GM23338 (cell line): ENCODE data around the gene WDR77. TPM values are rescaled to one million over a fixed set of nuclear protein-coding genes. Genes with fewer than 3 reads are reported as not detected.

Experiments
- ATAC-seq: fragments of 200-7000 bp; cut with Tn5 transposase; 3 replicates; pipeline ENCODE4 v1.9.1; 2020
- DNase-seq: peaks from one replicate; pipeline ENCODE4 v3.0.0-alpha.2; 2015; ENCODE audit warnings: low spot score
- H2AFZ ChIP-seq: fragments of 200-600 bp; sonication (generic); 2 replicates; pipeline ENCODE4 v1.8.0; 2016; ENCODE audit warnings: antibody characterized with exemption, mild to moderate bottlenecking, moderate library complexity
- H3F3A ChIP-seq: fragments of 200-600 bp; sonication (generic); replicated peaks from 2 replicates; pipeline ENCODE4 v1.8.0; 2017; ENCODE audit warnings: antibody characterized with exemption, mixed run types, low read depth
- H3K27ac ChIP-seq: fragments of 200-600 bp; sonication (generic); 2 replicates; pipeline ENCODE4 v1.6.1; 2016; ENCODE audit warnings: low read depth
- H3K27me3 ChIP-seq: fragments of 200-600 bp; sonication (generic); 2 replicates; pipeline ENCODE4 v1.8.0; 2016; ENCODE audit warnings: mild to moderate bottlenecking, mixed run types, moderate library complexity; ENCODE audit not compliant: insufficient read depth
- H3K36me3 ChIP-seq: fragments of 200-600 bp; sonication (generic); 2 replicates; pipeline ENCODE4 v1.8.0; 2016; ENCODE audit warnings: mild to moderate bottlenecking; ENCODE audit not compliant: insufficient read depth
- H3K4me1 ChIP-seq: fragments of 200-600 bp; sonication (generic); 2 replicates; pipeline ENCODE4 v1.8.0; 2016; ENCODE audit warnings: mild to moderate bottlenecking, moderate library complexity; ENCODE audit not compliant: insufficient read depth
- H3K4me2 ChIP-seq: fragments of 200-600 bp; sonication (generic); 2 replicates; pipeline ENCODE4 v1.7.1; 2017; ENCODE audit warnings: mixed run types
- H3K4me3 ChIP-seq: fragments of 200-600 bp; sonication (generic); 2 replicates; pipeline ENCODE4 v1.6.1; 2016; ENCODE audit warnings: mixed run types
- H3K79me2 ChIP-seq: fragments of 200-600 bp; sonication (generic); replicated peaks from 2 replicates; pipeline ENCODE4 v1.8.0; 2017; ENCODE audit warnings: mild to moderate bottlenecking; ENCODE audit not compliant: insufficient read depth
- H3K9me2 ChIP-seq: fragments of 200-600 bp; sonication (generic); 2 replicates; pipeline ENCODE4 v1.8.0; 2017; ENCODE audit not compliant: insufficient read depth
- H4K20me1 ChIP-seq: fragments of 200-600 bp; sonication (generic); replicated peaks from 2 replicates; pipeline ENCODE4 v1.8.0; 2017; ENCODE audit warnings: mild to moderate bottlenecking; ENCODE audit not compliant: insufficient read depth
- H3K27ac Mint-ChIP-seq: 2 replicates; pipeline ENCODE4 v1.8.0; 2020; ENCODE audit warnings: inconsistent platforms, mild to moderate bottlenecking, moderate library complexity, mixed read lengths
- H3K27me3 Mint-ChIP-seq: 3 replicates; pipeline ENCODE4 v1.8.0; 2022; ENCODE audit warnings: low read depth, mild to moderate bottlenecking, moderate library complexity, mixed read lengths, inconsistent platforms; ENCODE audit not compliant: insufficient read depth, poor library complexity
- H3K36me3 Mint-ChIP-seq: 3 replicates; pipeline ENCODE4 v1.8.0; 2021; ENCODE audit warnings: low read depth, mild to moderate bottlenecking, inconsistent platforms, moderate library complexity, mixed read lengths
- H3K4me1 Mint-ChIP-seq: 3 replicates; pipeline ENCODE4 v1.8.0; 2020; ENCODE audit warnings: mild to moderate bottlenecking, inconsistent platforms, mixed read lengths
- H3K4me3 Mint-ChIP-seq: 3 replicates; pipeline ENCODE4 v1.8.0; 2021; ENCODE audit warnings: moderate library complexity, mild to moderate bottlenecking, inconsistent platforms, mixed read lengths
- H3K9me3 Mint-ChIP-seq: 3 replicates; pipeline ENCODE4 v1.8.0; 2020; ENCODE audit warnings: moderate library complexity, mild to moderate bottlenecking, inconsistent platforms, mixed read lengths
- CREB1 ChIP-seq: fragments of 250-450 bp; sonication (Bioruptor Pico); IDR thresholded peaks from 2 replicates; pipeline ENCODE4 v1.5.0; 2020; ENCODE audit warnings: low read depth, mild to moderate bottlenecking, moderate library complexity
- EZH2 ChIP-seq: fragments of 200-600 bp; sonication (generic); IDR thresholded peaks from one replicate; pipeline ENCODE4 v1.8.0; 2017; ENCODE audit warnings: antibody characterized with exemption, mild to moderate bottlenecking, low read depth; ENCODE audit not compliant: unreplicated experiment
- JUNB ChIP-seq: IDR thresholded peaks from one replicate; pipeline ENCODE4 v1.6.1; 2016; ENCODE audit warnings: antibody characterized with exemption; ENCODE audit not compliant: unreplicated experiment
- NANOG ChIP-seq: IDR thresholded peaks from 2 replicates; pipeline ENCODE4 v1.6.1; 2016; ENCODE audit warnings: antibody characterized with exemption, borderline replicate concordance
- STAT1 ChIP-seq: IDR thresholded peaks from one replicate; pipeline ENCODE4 v1.6.1; 2016; ENCODE audit warnings: antibody characterized with exemption; ENCODE audit not compliant: unreplicated experiment
- ZNF114 ChIP-seq: fragments of 250-450 bp; sonication (Bioruptor Pico); IDR thresholded peaks from 2 replicates; pipeline ENCODE4 v1.5.0; 2020; ENCODE audit warnings: mild to moderate bottlenecking, moderate library complexity
- ZNF331 ChIP-seq: fragments of 250-450 bp; sonication (Bioruptor Pico); IDR thresholded peaks from 2 replicates; pipeline ENCODE4 v1.5.0; 2020; ENCODE audit warnings: low read depth, mild to moderate bottlenecking, moderate library complexity
- polyA plus RNA-seq: library from polyadenylated mRNA; unstranded; fragments of >200 nt; fragmentation: Nextera tagmentation; extraction: Ambion mirVana; gene quantifications from 2 replicates; pipeline ENCODE4 v1.2.1, GENCODE V29; 2016
- total RNA-seq: library from RNA; depleted of rRNA; stranded (reverse); fragments of >200 nt; shearing (Covaris generic); gene quantifications from 2 replicates; pipeline ENCODE4 v1.2.3, GENCODE V29; 2014
- TF ChIP-seq, protein P1 (sequence below): IDR thresholded peaks from 2 replicates; pipeline ENCODE4 v1.6.1; 2016; ENCODE audit warnings: antibody characterized with exemption
- TF ChIP-seq, protein P2 (sequence below), 2 experiments: fragments of 200-600 bp in 1 of 2; sonication (generic) in 1 of 2; conservative IDR thresholded peaks; 2 replicates each; pipeline versions ENCODE4 v1.5.1 to v1.6.1; 2016 to 2017; ENCODE audit warnings: antibody characterized with exemption in 2 of 2, low read depth in 2 of 2, mild to moderate bottlenecking in 2 of 2, moderate library complexity in 1 of 2
- TF ChIP-seq, protein P3 (sequence below): IDR thresholded peaks from one replicate; pipeline ENCODE4 v1.6.1; 2018; ENCODE audit warnings: antibody characterized with exemption; ENCODE audit not compliant: unreplicated experiment

The WDR77 gene
- total and polyA plus RNA-seq, 2 experiments from 2014 or later: 85.9 to 111 TPM

DNA sequence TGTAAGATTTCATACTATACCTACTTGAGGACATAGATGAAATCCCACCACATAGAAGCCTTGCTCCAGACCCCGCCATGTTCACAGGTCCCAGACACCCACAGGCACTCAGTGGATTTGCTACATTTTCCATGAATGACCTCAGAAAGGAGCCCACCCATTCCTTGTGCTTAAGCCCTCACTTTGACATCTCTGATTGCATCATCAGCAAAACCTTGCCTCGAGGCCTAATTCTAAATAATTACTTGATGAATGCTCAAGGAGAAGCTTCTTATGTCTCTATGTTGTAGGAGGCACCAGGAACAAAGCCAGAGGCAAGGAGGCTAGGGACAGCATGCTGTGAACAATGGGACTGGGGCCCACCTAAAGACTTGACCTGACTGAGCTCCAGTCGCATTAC, 33.6 kb downstream of the WDR77 start:
- TF ChIP-seq ZNF331 (CRISPR knock-in tag) (no peak), CREB1 (CRISPR knock-in tag) (no peak), EZH2 (no peak), NANOG (no peak), JUNB (no peak)
- TF ChIP-seq, protein P1, sequence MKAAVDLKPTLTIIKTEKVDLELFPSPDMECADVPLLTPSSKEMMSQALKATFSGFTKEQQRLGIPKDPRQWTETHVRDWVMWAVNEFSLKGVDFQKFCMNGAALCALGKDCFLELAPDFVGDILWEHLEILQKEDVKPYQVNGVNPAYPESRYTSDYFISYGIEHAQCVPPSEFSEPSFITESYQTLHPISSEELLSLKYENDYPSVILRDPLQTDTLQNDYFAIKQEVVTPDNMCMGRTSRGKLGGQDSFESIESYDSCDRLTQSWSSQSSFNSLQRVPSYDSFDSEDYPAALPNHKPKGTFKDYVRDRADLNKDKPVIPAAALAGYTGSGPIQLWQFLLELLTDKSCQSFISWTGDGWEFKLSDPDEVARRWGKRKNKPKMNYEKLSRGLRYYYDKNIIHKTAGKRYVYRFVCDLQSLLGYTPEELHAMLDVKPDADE: no peak
- Histone ChIP-seq H3K4me3 (no peak overlapping the region), H2AFZ (no peak overlapping the region), H3K4me1 (no peaks in the 10 kb centered on the region), H3F3A (no peaks in the 10 kb centered on the region), H3K27ac (no peak overlapping the region), H3K79me2 (no peaks in the 10 kb centered on the region), H3K9me2 (peaks cover 6% of the 10 kb centered on the region; the same call in 1 of the 2 replicates), H3K27me3 (no peaks in the 10 kb centered on the region), H4K20me1 (no peaks in the 10 kb centered on the region), H3K4me2 (no peak overlapping the region), H3K36me3 (no peaks in the 10 kb centered on the region)
- ATAC-seq: no peak
- H3K4me1 Mint-ChIP-seq: no peaks in the 10 kb centered on the region; the same call in 2 of the 3 replicates
- no peaks in the 10 kb centered on the region for H3K9me3 Mint-ChIP-seq
- no peaks in the 10 kb centered on the region for H3K36me3 Mint-ChIP-seq
- no peak overlapping the region for H3K27ac Mint-ChIP-seq
- no peaks in the 10 kb centered on the region for H3K27me3 Mint-ChIP-seq
- H3K4me3 Mint-ChIP-seq: no peak overlapping the region
- no peak for DNase-seq

DNA sequence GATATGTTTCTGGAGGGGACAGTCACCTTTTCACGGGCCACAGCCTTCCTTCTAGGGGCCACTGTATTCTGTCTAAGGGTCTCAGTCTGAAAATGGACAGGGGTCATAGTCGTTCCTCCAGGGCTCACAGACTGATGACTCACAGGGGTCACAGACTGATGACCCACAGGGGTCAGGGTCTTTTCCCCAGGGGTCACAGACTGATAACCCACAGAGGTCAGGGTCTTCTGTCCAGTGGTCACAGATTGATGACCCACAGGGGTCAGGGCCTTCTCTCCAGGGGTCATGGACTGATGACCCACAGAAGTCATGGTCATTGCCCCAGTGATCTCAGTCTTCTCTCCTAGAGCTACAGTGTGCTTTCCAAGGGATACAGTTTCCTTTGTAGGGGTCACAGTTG, 34.3 kb downstream of the WDR77 start:
- DNase-seq (no peak), ATAC-seq (no peak)
- Mint-ChIP-seq H3K36me3 (no peaks in the 10 kb centered on the region), H3K4me1 (no peaks in the 10 kb centered on the region; the same call in 2 of the 3 replicates), H3K27me3 (no peaks in the 10 kb centered on the region), H3K27ac (no peak overlapping the region), H3K9me3 (no peaks in the 10 kb centered on the region), H3K4me3 (no peak overlapping the region)
- no peak overlapping the region for H3K4me3 ChIP-seq
- no peaks in the 10 kb centered on the region for H4K20me1 ChIP-seq
- H3K4me1 ChIP-seq: no peaks in the 10 kb centered on the region
- H2AFZ ChIP-seq: no peak overlapping the region
- no peak overlapping the region for H3K4me2 ChIP-seq
- no peaks in the 10 kb centered on the region for H3K36me3 ChIP-seq
- peaks cover 6% of the 10 kb centered on the region; the same call in 1 of the 2 replicates for H3K9me2 ChIP-seq
- no peaks in the 10 kb centered on the region for H3K27me3 ChIP-seq
- no peaks in the 10 kb centered on the region for H3K79me2 ChIP-seq
- H3K27ac ChIP-seq: no peak overlapping the region
- no peaks in the 10 kb centered on the region for H3F3A ChIP-seq
- TF ChIP-seq, protein P2, sequence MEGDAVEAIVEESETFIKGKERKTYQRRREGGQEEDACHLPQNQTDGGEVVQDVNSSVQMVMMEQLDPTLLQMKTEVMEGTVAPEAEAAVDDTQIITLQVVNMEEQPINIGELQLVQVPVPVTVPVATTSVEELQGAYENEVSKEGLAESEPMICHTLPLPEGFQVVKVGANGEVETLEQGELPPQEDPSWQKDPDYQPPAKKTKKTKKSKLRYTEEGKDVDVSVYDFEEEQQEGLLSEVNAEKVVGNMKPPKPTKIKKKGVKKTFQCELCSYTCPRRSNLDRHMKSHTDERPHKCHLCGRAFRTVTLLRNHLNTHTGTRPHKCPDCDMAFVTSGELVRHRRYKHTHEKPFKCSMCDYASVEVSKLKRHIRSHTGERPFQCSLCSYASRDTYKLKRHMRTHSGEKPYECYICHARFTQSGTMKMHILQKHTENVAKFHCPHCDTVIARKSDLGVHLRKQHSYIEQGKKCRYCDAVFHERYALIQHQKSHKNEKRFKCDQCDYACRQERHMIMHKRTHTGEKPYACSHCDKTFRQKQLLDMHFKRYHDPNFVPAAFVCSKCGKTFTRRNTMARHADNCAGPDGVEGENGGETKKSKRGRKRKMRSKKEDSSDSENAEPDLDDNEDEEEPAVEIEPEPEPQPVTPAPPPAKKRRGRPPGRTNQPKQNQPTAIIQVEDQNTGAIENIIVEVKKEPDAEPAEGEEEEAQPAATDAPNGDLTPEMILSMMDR (conservative IDR thresholded peaks at IDR 0.05; ENCODE audit: low read depth in 2 of 2): no peak
- TF ChIP-seq, protein P1: no peak
- no peak for TF ChIP-seq ZNF114 (CRISPR knock-in tag)
- no peak for TF ChIP-seq STAT1
- no peak for TF ChIP-seq NANOG
- TF ChIP-seq, protein P3, sequence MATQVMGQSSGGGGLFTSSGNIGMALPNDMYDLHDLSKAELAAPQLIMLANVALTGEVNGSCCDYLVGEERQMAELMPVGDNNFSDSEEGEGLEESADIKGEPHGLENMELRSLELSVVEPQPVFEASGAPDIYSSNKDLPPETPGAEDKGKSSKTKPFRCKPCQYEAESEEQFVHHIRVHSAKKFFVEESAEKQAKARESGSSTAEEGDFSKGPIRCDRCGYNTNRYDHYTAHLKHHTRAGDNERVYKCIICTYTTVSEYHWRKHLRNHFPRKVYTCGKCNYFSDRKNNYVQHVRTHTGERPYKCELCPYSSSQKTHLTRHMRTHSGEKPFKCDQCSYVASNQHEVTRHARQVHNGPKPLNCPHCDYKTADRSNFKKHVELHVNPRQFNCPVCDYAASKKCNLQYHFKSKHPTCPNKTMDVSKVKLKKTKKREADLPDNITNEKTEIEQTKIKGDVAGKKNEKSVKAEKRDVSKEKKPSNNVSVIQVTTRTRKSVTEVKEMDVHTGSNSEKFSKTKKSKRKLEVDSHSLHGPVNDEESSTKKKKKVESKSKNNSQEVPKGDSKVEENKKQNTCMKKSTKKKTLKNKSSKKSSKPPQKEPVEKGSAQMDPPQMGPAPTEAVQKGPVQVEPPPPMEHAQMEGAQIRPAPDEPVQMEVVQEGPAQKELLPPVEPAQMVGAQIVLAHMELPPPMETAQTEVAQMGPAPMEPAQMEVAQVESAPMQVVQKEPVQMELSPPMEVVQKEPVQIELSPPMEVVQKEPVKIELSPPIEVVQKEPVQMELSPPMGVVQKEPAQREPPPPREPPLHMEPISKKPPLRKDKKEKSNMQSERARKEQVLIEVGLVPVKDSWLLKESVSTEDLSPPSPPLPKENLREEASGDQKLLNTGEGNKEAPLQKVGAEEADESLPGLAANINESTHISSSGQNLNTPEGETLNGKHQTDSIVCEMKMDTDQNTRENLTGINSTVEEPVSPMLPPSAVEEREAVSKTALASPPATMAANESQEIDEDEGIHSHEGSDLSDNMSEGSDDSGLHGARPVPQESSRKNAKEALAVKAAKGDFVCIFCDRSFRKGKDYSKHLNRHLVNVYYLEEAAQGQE: no peak
